B cell (primary cell): ENCODE measurements around the gene PKP1. TPM values are rescaled to one million over a fixed set of nuclear protein-coding genes. Genes with fewer than 3 reads are reported as not detected.

Experiments used
- ATAC-seq: fragments of 200-7000 bp; cut with Tn5 transposase; one replicate; pipeline ENCODE4 v1.10.0; 2021; ENCODE audit warnings: low read depth, mild to moderate bottlenecking, moderate number of reproducible peaks, moderate library complexity
- CTCF ChIA-PET: fragments of 350-600 bp; sonication (Branson Sonifier 250); formaldehyde crosslinking; loops from one replicate; lab custom pipeline; 2021; ENCODE audit warnings: antibody characterized with exemption, inconsistent platforms; lab: Charles Lee
- POLR2A ChIA-PET: fragments of 350-600 bp; sonication (Branson Sonifier 250); formaldehyde crosslinking; loops from one replicate; lab custom pipeline; 2021; ENCODE audit warnings: antibody characterized with exemption; lab: Charles Lee
- DNase-seq: peaks from one replicate; pipeline ENCODE4 v3.0.0; 2013
- H2AFZ ChIP-seq: 2 replicates; pipeline ENCODE4 v1.6.1; 2012; ENCODE audit warnings: mild to moderate bottlenecking, low read depth, low read length; ENCODE audit not compliant: insufficient read depth, poor library complexity, severe bottlenecking
- H3K27ac ChIP-seq, 2 donors: 1 replicate in 1 of 2; 2 replicates in 1 of 2; pipeline ENCODE4 v1.5.1; 2012 to 2013; ENCODE audit warnings: low read length in 2 of 2, mild to moderate bottlenecking in 2 of 2, moderate library complexity in 1 of 2
- H3K27me3 ChIP-seq, 4 experiments: fragments of 200-600 bp in 1 of 4; sonication (generic) in 1 of 4; replicated peaks in 1 of 4; 1 replicate in 2 of 4; 2 replicates in 2 of 4; pipeline versions ENCODE4 v1.6.1 to v1.7.0; 2013 to 2016; ENCODE audit warnings: low read length in 3 of 4, mild to moderate bottlenecking in 2 of 4, mixed read lengths in 1 of 4, moderate library complexity in 1 of 4; ENCODE audit not compliant: insufficient read depth in 4 of 4, control insufficient read depth in 3 of 4; ENCODE audit errors: control extremely low read depth in 1 of 4
- H3K36me3 ChIP-seq, 2 experiments: replicated peaks in 1 of 2; 1 replicate in 1 of 2; 2 replicates in 1 of 2; pipeline versions ENCODE4 v1.6.1 to v1.7.1; 2013; ENCODE audit warnings: low read length in 1 of 2; ENCODE audit not compliant: insufficient read depth in 2 of 2, control insufficient read depth in 1 of 2; ENCODE audit errors: control extremely low read depth in 1 of 2, extremely low read depth in 1 of 2
- H3K4me1 ChIP-seq, 2 donors: fragments of 200-600 bp in 1 of 2; sonication (generic) in 1 of 2; 1 replicate in 1 of 2; 2 replicates in 1 of 2; pipeline versions ENCODE4 v1.5.1 to v1.6.1; 2013 to 2017; ENCODE audit warnings: low read length in 2 of 2; ENCODE audit not compliant: control insufficient read depth in 2 of 2, insufficient read depth in 2 of 2
- H3K4me2 ChIP-seq: replicated peaks from 2 replicates; pipeline ENCODE3; 2012; ENCODE audit warnings: mild to moderate bottlenecking, low read depth, low read length; ENCODE audit not compliant: poor library complexity, severe bottlenecking
- H3K4me3 ChIP-seq, 5 experiments: fragments of 200-600 bp in 1 of 5; sonication (generic) in 1 of 5; 1 replicate in 3 of 5; 2 replicates in 2 of 5; pipeline versions ENCODE4 v1.5.1 to v1.7.0; 2011 to 2016; ENCODE audit warnings: low read length in 4 of 5, mild to moderate bottlenecking in 4 of 5, low read depth in 2 of 5, control low read depth in 1 of 5, moderate library complexity in 1 of 5; ENCODE audit not compliant: insufficient read depth in 1 of 5; ENCODE audit errors: control extremely low read depth in 1 of 5, extremely low read depth in 1 of 5
- H3K79me2 ChIP-seq: fragments of 200-600 bp; sonication (generic); one replicate; pipeline ENCODE4 v1.6.0; 2016; ENCODE audit warnings: low read length; ENCODE audit not compliant: control insufficient read depth, insufficient read depth
- H3K9ac ChIP-seq: fragments of 200-600 bp; sonication (generic); 2 replicates; pipeline ENCODE4 v1.6.1; 2017; ENCODE audit warnings: mild to moderate bottlenecking, low read length, moderate library complexity
- H3K9me3 ChIP-seq, 3 donors: one replicate each; pipeline versions ENCODE4 v1.6.1 to v1.7.1; 2013; ENCODE audit warnings: low read length in 2 of 3; ENCODE audit not compliant: control insufficient read depth in 2 of 3, insufficient read depth in 1 of 3; ENCODE audit errors: control extremely low read depth in 1 of 3
- H4K20me1 ChIP-seq: 2 replicates; pipeline ENCODE4 v1.6.0; 2012; ENCODE audit warnings: mild to moderate bottlenecking, low read length; ENCODE audit not compliant: insufficient read depth, control insufficient read depth, poor library complexity, severe bottlenecking
- H3K27ac Mint-ChIP-seq: one replicate; pipeline ENCODE4 v1.8.0; 2021; ENCODE audit warnings: mixed read lengths
- H3K27me3 Mint-ChIP-seq: one replicate; pipeline ENCODE4 v1.8.0; 2021; ENCODE audit warnings: mixed read lengths
- H3K4me1 Mint-ChIP-seq: one replicate; pipeline ENCODE4 v1.8.0; 2021; ENCODE audit warnings: mixed read lengths
- H3K4me3 Mint-ChIP-seq: one replicate; pipeline ENCODE4 v1.8.0; 2021; ENCODE audit warnings: mixed read lengths
- H3K9me3 Mint-ChIP-seq: one replicate; pipeline ENCODE4 v1.8.0; 2022; ENCODE audit warnings: mixed read lengths; ENCODE audit not compliant: insufficient read depth
- EZH2 ChIP-seq: IDR thresholded peaks from 2 replicates; pipeline ENCODE4 v1.6.1; 2012; ENCODE audit warnings: borderline replicate concordance, low read depth, mild to moderate bottlenecking, moderate library complexity, low read length; ENCODE audit not compliant: insufficient read depth, poor library complexity, severe bottlenecking
- WGBS: methylation state at CpG from one replicate; pipeline ENCODE4 v1.1.5; 2013; ENCODE audit warnings: missing lambda C conversion rate; ENCODE audit not compliant: insufficient coverage; 5-methylcytosine and 5-hydroxymethylcytosine counted together
- intact Hi-C: fragments of 100-400 bp; cut with micrococcal nuclease; formaldehyde crosslinking; loops from one replicate; pipeline ENCODE4 v1.10.0; 2022
- polyA plus RNA-seq: library from polyadenylated mRNA; depleted of rRNA; stranded (reverse); fragments of >200 nt; gene quantifications from 2 replicates; pipeline ENCODE4 v1.2.3, GENCODE V29; 2012
- total RNA-seq, 2 donors: library from RNA; stranded (reverse); fragments of 120-200 nt in 1 of 2; gene quantifications; 1 replicate in 1 of 2; 2 replicates in 1 of 2; pipeline versions ENCODE4 v1.2.3 to v1.2.4, GENCODE V29; 2013 to 2022
- TF ChIP-seq, protein P1 (sequence below): fragments of 200-600 bp; IDR thresholded peaks from one replicate; pipeline ENCODE4 v1.8.0; 2022; ENCODE audit warnings: antibody characterized with exemption, mild to moderate bottlenecking

The PKP1 gene
- total and polyA plus RNA-seq, 2 donors (not counting 1 experiment from before 2014, with no cell fraction given) = not detected

DNA sequence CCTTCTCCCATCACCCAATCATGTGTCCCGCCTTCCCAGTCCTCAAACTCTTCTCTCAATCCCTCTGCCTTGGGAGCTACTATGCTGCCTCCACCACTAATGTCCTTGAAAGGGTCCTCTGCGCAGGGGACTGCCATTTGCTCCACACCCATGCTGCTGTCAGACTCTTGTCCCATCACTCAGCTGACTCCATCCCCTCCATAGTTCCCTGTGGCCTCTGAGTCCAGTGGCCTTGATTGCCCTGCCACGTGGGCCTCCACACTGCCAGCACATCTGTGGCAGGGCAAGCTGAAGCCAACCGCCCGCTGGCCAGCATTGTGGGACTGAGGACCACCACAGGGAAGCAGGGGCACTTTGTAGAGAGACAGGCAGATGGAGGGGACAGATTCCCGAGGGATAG, 95.5 kb downstream of the PKP1 start:
- Histone ChIP-seq H3K9ac (no peak overlapping the region), H2AFZ (no peak overlapping the region), H4K20me1 (no peaks in the 10 kb centered on the region), H3K27ac (no peak overlapping the region), H3K27me3 (peaks cover 0 to 2% (median 0%) of the 10 kb centered on the region in 4 experiments), H3K4me1 (no peaks in the 10 kb centered on the region), H3K79me2 (no peaks in the 10 kb centered on the region), H3K9me3 (no peaks in the 10 kb centered on the region), H3K4me2 (no peak overlapping the region), H3K36me3 (no peaks in the 10 kb centered on the region), H3K4me3 (no peak overlapping the region)
- intact Hi-C loops = no loop called here
- Mint-ChIP-seq H3K9me3 (no peaks in the 10 kb centered on the region), H3K27me3 (peaks cover 24% of the 10 kb centered on the region), H3K4me3 (no peak overlapping the region), H3K27ac (no peak overlapping the region), H3K4me1 (no peaks in the 10 kb centered on the region)
- ATAC-seq (no peak), DNase-seq (no peak)
- 92% methylated on average over 6 of the region's 6 CpGs for WGBS
- CTCF ChIA-PET = no interaction called here
- POLR2A ChIA-PET = no interaction called here
- no peak for TF ChIP-seq EZH2
- TF ChIP-seq, protein P1, sequence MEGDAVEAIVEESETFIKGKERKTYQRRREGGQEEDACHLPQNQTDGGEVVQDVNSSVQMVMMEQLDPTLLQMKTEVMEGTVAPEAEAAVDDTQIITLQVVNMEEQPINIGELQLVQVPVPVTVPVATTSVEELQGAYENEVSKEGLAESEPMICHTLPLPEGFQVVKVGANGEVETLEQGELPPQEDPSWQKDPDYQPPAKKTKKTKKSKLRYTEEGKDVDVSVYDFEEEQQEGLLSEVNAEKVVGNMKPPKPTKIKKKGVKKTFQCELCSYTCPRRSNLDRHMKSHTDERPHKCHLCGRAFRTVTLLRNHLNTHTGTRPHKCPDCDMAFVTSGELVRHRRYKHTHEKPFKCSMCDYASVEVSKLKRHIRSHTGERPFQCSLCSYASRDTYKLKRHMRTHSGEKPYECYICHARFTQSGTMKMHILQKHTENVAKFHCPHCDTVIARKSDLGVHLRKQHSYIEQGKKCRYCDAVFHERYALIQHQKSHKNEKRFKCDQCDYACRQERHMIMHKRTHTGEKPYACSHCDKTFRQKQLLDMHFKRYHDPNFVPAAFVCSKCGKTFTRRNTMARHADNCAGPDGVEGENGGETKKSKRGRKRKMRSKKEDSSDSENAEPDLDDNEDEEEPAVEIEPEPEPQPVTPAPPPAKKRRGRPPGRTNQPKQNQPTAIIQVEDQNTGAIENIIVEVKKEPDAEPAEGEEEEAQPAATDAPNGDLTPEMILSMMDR = no peak

DNA sequence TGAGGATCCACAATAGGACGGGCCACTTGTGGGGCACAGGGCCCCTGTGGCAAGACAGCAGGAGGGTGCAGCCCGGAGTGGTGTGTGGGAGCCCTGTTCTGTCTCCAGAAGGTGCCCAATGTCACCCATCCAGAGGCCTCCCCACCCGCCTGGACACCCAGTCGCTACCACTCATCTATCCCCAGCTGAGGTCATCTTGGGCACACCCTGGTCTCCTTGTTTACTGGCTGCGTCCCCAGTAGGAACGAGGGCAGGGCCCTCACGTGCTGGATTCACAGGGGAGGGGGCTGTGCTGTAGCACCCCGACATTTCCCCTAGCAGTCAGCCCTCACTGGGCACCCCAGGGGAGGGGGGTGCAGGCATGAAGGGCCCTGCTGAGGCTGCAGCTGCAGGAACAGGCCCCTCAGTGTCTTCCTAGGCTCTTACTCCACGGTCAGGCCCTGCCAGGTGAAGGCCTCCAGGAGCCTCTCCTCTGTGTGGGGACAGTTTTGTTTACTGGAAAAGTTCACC, 96.5 kb downstream of the PKP1 start:
- intact Hi-C loops = no loop called here

More for the DNA sequence above, 96.5 kb downstream of the PKP1 start:
- 90% methylated on average over 7 of the region's 9 CpGs for WGBS
- Mint-ChIP-seq H3K4me1 (no peaks in the 10 kb centered on the region), H3K27me3 (peaks cover 21% of the 10 kb centered on the region), H3K27ac (no peak overlapping the region), H3K4me3 (no peak overlapping the region), H3K9me3 (no peaks in the 10 kb centered on the region)
- Histone ChIP-seq H3K4me2 (no peak overlapping the region), H3K27me3 (peaks cover 0 to 2% (median 0%) of the 10 kb centered on the region in 4 experiments), H3K4me1 (no peaks in the 10 kb centered on the region), H3K27ac (no peak overlapping the region), H3K9me3 (no peaks in the 10 kb centered on the region), H3K4me3 (no peak overlapping the region), H3K79me2 (no peaks in the 10 kb centered on the region), H2AFZ (no peak overlapping the region), H3K36me3 (no peaks in the 10 kb centered on the region), H3K9ac (no peak overlapping the region), H4K20me1 (no peaks in the 10 kb centered on the region)
- ATAC-seq (no peak), DNase-seq (no peak)
- CTCF ChIA-PET = no interaction called here
- POLR2A ChIA-PET = no interaction called here
- TF ChIP-seq, protein P1 = no peak
- TF ChIP-seq EZH2 = no peak
